ENCODE results near the gene TNFRSF6B.
"Not testable (repeated sequence)": the region's sequence is repeated elsewhere in the genome, so short reads cannot be mapped to it uniquely, and the experiment has no call there.

TNFRSF6B gene

DNA sequence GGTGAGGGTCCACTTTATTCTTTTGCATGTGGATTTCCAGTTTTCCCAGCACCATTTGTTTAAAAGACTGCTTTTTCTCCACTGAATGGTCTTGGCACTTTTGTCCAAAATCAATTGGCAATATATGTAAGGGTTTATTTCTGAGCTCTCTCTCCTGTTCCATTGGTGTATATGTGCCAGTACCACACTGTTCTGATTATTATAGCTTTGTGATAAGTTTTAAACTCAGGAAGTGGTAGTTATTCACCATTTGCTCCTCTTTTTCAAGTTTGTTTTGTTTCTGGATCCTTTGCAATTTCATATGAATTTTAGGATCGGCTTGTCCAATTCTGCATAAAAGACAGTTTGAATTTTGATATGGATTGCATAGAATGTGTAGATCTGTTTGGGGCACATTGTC lies 15.7 kb downstream of the TNFRSF6B start:
- DNase-seq: no peak

DNA sequence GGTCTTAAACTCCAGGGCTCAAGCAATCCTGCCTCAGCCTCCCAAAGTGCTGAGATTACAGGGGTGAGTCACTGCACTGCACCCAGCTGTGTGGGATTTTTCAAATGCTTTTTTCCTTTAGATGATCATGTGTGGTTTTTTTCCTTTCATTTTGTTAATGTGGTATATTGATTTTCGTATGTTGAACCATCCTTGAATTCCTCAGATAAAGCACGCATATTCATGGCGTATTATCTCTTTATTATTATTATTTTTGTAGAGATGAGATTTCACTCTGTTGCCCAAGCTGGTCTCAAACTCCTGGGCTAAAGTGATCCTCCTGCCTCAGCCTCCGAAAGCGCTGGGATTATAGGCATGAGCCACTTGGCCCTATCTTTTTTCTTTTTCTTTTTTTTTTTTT lies 18.4 kb downstream of the TNFRSF6B start:
- no peak for DNase-seq

GRCh38 chr20:63718996-63719395 lies 22.5 kb downstream of the TNFRSF6B start:
- DNase-seq: no peak

GRCh38 chr20:63722967-63723622 lies 26.6 kb downstream of the TNFRSF6B start:
- DNase-seq: not testable (repeated sequence)

DNA sequence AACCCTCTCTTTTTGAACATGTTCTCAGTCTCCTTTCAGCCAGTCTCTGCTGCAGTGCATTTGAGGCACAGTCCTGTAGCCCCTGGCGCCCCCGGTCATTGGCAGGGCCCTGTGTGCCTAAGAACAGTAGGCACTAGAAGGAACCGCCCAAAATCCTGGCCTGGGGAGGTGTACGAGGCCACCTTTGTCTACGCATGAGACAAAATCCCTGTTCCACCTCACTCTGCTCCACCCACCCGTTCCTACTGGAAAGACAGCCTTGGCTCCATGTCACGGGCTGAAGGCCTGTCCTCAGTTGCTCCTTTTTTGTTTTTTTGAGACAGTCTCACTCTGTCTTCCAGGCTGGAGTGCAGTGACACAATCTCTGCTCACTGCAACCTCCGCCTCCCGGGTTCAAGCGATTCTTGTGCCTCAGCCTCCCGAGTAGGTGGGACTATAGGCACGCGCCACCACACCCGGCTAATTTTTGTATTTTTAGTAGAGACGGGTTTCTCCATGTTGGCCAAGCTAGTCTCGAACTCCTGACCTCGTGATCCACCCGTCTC lies 33.8 kb downstream of the TNFRSF6B start:
- not testable (repeated sequence) for DNase-seq

GRCh38 chr20:63731410-63731809 lies 35.0 kb downstream of the TNFRSF6B start:
- no peak for DNase-seq

GRCh38 chr20:63732118-63733095 lies 36.0 kb downstream of the TNFRSF6B start:
- no peak for DNase-seq

- DNase-seq: no peak
Measured at GRCh38 chr20:63733117-63733516, 36.7 kb downstream of the TNFRSF6B start.

DNA sequence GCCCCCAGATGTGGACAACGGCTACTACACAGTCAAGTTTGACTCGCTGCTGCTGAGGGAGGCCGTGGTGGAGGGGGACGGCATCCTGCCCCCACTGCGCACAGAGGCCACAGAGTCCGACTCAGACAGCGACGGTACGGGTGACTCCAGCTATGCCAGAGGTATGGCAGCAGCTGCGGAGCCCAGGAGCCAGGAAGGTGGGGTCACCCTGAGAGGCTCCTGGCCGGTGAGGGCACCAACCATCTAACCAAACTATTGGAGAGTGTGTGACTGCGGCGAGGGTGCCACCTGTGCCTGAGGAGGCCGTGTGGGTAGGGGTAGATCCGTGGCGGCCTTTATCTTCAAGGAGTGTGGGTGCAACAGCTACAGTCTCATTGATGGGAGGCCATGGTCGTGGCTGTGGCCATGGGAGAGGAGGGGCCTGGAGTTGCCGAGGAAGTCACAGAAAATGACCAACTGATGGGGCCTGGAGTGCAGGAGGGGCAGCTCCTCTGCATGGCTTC lies 37.2 kb downstream of the TNFRSF6B start:
- no peak for DNase-seq

DNA sequence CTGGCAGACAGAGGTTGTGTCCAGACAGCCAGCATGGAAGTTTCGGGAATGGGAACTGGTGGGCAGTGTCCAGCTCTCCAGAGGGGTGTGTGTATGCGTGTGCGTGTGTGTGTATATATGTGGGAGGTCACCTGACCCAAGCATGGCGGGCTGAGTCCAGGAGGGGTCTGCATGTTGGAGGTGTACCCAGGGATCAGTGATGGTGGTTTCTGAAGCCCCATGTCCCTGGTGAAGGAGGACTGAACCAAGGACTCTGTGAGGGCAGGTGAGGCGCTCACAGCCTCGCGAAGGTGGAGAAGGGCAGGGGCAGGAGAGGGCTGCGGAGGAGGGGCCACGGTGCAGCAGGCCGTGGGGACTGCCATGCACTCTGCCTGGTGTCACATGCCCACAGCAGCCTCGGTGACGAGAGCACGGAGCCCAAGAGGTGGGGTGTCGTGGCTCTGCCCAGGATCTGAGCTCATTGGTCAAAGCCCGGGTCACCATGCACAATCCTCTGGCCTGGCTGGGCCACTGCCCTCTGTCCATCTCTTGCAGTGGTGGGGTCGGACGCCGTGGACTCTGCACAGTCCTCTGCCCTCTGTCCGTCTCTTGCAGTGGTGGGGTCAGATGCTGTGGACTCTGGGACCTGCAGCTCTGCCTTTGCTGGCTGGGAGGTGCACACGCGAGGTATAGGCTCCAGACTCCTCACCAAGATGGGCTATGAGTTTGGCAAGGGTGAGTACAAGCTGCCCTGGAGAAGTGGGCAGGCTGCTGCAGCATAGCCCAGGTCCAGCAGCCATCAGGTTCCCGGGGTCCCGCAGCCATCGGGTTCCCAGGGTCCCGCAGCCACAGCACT lies 37.9 kb downstream of the TNFRSF6B start:
- DNase-seq: no peak

DNA sequence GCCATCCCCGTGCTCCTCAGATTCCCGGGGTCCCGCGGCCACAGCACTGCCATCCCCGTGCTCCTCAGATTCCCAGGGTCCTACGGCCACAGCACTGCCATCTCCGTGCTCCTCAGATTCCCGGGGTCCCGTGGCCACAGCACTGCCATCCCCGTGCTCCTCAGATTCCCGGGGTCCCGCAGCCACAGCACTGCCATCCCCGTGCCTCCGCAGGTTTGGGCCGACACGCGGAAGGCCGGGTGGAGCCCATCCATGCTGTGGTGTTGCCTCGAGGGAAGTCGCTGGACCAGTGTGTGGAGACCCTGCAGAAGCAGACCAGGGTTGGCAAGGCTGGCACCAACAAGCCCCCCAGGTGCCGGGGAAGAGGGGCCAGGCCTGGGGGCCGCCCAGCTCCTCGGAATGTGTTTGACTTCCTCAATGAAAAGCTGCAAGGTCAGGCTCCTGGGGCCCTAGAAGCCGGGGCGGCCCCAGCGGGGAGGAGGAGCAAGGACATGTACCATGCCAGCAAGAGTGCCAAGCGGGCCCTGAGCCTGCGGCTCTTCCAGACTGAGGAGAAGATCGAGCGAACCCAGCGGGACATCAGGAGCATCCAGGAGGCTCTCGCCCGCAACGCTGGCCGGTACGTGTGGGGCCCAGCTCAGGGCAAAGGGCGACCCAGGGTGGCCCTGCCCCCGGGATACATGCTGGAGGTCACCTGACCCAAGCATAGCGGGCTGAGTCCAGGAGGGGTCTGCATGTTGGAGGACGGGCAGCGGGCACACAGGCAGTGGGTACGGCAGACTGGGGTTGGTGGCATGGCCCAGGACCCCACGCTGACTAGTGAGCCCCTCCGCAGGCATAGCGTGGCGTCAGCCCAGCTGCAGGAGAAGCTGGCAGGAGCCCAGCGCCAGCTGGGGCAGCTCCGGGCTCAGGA lies 38.8 kb downstream of the TNFRSF6B start:
- no peak for DNase-seq

- no peak for DNase-seq
Measured at GRCh38 chr20:63735859-63736718, 39.6 kb downstream of the TNFRSF6B start, which contains the start of gene LIME1. TSS of gene LIME1 (plus strand) at chr20:63736664. CDS start at chr20:63737550, 886 bp downstream.

GRCh38 chr20:63736893-63737694 lies 40.6 kb downstream of the TNFRSF6B start:
- DNase-seq: no peak

GRCh38 chr20:63737695-63737944 lies 41.2 kb downstream of the TNFRSF6B start:
- DNase-seq: no peak

- no peak for DNase-seq
Measured at GRCh38 chr20:63737945-63738686, 41.7 kb downstream of the TNFRSF6B start.

DNA sequence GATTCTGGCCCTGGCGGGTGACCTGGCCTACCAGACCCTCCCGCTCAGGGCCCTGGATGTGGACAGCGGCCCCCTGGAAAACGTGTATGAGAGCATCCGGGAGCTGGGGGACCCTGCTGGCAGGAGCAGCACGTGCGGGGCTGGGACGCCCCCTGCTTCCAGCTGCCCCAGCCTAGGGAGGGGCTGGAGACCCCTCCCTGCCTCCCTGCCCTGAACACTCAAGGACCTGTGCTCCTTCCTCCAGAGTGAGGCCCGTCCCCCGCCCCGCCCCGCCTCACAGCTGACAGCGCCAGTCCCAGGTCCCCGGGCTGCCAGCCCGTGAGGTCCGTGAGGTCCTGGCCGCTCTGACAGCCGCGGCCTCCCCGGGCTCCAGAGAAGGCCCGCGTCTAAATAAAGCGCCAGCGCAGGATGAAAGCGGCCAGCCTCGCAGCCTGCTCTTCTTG lies 42.3 kb downstream of the TNFRSF6B start:
- DNase-seq: no peak

DNA sequence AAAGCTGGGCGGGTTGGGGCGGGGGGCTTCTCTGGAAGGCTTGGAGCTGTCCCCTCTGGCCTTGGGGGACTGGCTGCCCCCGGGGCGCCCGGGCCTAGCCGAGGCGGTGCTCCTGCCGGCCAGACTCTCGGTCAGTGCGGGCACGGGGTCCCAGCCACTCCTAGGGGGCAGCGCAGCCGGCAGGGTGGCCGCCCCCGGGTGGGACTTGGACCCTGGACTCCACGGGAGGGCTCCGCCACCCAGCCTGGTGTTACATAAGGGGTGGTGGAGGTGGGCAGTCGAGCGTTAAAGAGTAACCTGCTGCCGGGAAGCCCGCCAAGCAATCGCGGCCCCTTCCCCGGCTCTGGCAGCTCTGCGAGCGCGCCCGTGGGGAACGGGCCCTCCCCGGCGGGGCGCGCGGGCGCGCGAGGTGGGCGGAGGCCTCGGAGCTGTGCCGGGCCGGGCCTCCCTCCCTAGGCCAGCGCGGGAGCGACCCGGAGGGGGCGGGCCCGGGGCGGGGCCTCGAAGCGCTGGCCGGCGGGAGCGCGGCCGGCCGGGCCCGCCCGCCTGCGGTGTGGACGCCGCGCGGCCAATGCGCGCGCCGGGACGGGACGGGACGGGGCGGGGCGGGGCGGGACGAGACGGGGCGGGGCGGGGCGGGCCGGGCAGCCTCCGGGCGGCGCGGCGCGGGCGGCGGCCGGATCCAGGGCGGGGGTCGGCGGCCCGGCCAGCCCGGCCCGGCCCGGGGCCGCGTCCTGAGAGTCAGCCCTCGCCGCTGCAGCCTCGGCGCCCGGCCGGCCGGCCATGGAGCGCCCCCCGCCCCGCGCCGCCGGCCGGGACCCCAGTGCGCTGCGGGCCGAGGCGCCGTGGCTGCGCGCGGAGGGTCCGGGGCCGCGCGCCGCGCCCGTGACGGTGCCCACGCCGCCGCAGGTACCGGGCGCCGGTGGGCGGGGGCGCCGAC lies 42.9 kb downstream of the TNFRSF6B start, which contains the start of gene SLC2A4RG:
SLC2A4RG (plus strand) TSS at position 647 of the 940 bp plus-strand sequence; CDS start at position 784, 137 bp downstream.
- peak; percentile 26 for DNase-seq
